WTC11 (cell line): ENCODE data around the gene MED23. TPM values are rescaled to one million over a fixed set of nuclear protein-coding genes. Genes with fewer than 3 reads are reported as not detected.

Experiments used
- ATAC-seq: fragments of 200-7000 bp; cut with Tn5 transposase; 2 replicates; pipeline ENCODE4 v1.10.0; 2021; ENCODE audit warnings: mild to moderate bottlenecking, moderate library complexity
- CTCF ChIA-PET: fragments of 300-600 bp; sonication (Branson Sonifier 250); formaldehyde crosslinking; loops from one replicate; lab custom pipeline; 2021; ENCODE audit warnings: antibody characterized with exemption; lab: Charles Lee
- POLR2A ChIA-PET: fragments of 350-600 bp; sonication (Branson Sonifier 250); formaldehyde crosslinking; loops from one replicate; lab custom pipeline; 2021; ENCODE audit warnings: antibody characterized with exemption; lab: Charles Lee
- DNase-seq: peaks from one replicate; pipeline ENCODE4 v3.0.0; 2021; ENCODE audit warnings: low spot score
- H3K27ac Mint-ChIP-seq: 2 replicates; pipeline ENCODE4 v1.8.0; 2021; ENCODE audit warnings: mixed read lengths
- H3K27me3 Mint-ChIP-seq: 2 replicates; pipeline ENCODE4 v1.8.0; 2021; ENCODE audit warnings: low read depth, mild to moderate bottlenecking, moderate library complexity, mixed read lengths
- H3K36me3 Mint-ChIP-seq: 2 replicates; pipeline ENCODE4 v1.8.0; 2021; ENCODE audit warnings: mixed read lengths
- H3K4me1 Mint-ChIP-seq: 2 replicates; pipeline ENCODE4 v1.8.0; 2022; ENCODE audit warnings: mixed read lengths
- H3K4me3 Mint-ChIP-seq: 2 replicates; pipeline ENCODE4 v1.8.0; 2021; ENCODE audit warnings: mild to moderate bottlenecking, moderate library complexity, mixed read lengths
- H3K9me3 Mint-ChIP-seq: 2 replicates; pipeline ENCODE4 v1.8.0; 2021; ENCODE audit warnings: mixed read lengths
- CBFB ChIP-seq: sonication (generic); formaldehyde crosslinking; IDR thresholded peaks from 2 replicates; pipeline ENCODE4 v1.8.1; 2022; ENCODE audit warnings: mild to moderate bottlenecking, low read depth, missing genetic modification reagents
- EMX1 ChIP-seq: fragments of 250-450 bp; sonication (Bioruptor Pico); IDR thresholded peaks from 2 replicates; pipeline ENCODE4 v1.8.0; 2021; ENCODE audit warnings: mild to moderate bottlenecking
- ETV6 ChIP-seq: sonication (generic); formaldehyde crosslinking; IDR thresholded peaks from 2 replicates; pipeline ENCODE4 v1.8.1; 2022; ENCODE audit warnings: mild to moderate bottlenecking, missing genetic modification reagents
- NFATC4 ChIP-seq: fragments of 250-450 bp; sonication (Bioruptor Pico); IDR thresholded peaks from 2 replicates; pipeline ENCODE4 v1.9.0; 2021; ENCODE audit warnings: mild to moderate bottlenecking
- SMAD3 ChIP-seq: sonication (generic); formaldehyde crosslinking; IDR thresholded peaks from 2 replicates; pipeline ENCODE4 v1.8.0; 2022; ENCODE audit warnings: missing genetic modification reagents, mild to moderate bottlenecking, borderline replicate concordance
- SOX15 ChIP-seq: fragments of 250-450 bp; sonication (Bioruptor Pico); IDR thresholded peaks from 2 replicates; pipeline ENCODE4 v1.9.0; 2021; ENCODE audit warnings: mild to moderate bottlenecking
- SP1 ChIP-seq: sonication (generic); formaldehyde crosslinking; conservative IDR thresholded peaks from 2 replicates; pipeline ENCODE4 v1.8.1; 2022; ENCODE audit warnings: missing genetic modification reagents
- TEAD4 ChIP-seq: sonication (generic); formaldehyde crosslinking; IDR thresholded peaks from 2 replicates; pipeline ENCODE4 v1.8.0; 2022; ENCODE audit warnings: mild to moderate bottlenecking, missing genetic modification reagents
- ZNF219 ChIP-seq: sonication (generic); formaldehyde crosslinking; IDR thresholded peaks from 2 replicates; pipeline ENCODE4 v1.8.0; 2023; ENCODE audit warnings: missing genetic modification reagents, mild to moderate bottlenecking, borderline replicate concordance
- ZNF232 ChIP-seq: sonication (generic); formaldehyde crosslinking; IDR thresholded peaks from 2 replicates; pipeline ENCODE4 v1.8.0; 2022; ENCODE audit warnings: mild to moderate bottlenecking, missing genetic modification reagents
- ZNF416 ChIP-seq: fragments of 250-450 bp; sonication (Bioruptor Pico); IDR thresholded peaks from 2 replicates; pipeline ENCODE4 v1.9.0; 2021; ENCODE audit warnings: mild to moderate bottlenecking, inconsistent platforms
- ZNF423 ChIP-seq: fragments of 250-450 bp; sonication (Bioruptor Pico); IDR thresholded peaks from 2 replicates; pipeline ENCODE4 v2.1.2; 2022; ENCODE audit warnings: mild to moderate bottlenecking, moderate library complexity
- total RNA-seq: library from RNA; stranded (reverse); gene quantifications from 3 replicates; pipeline ENCODE4 v1.2.3, GENCODE V29; 2021
- TF ChIP-seq, protein P1 (sequence below): sonication (generic); formaldehyde crosslinking; IDR thresholded peaks from 2 replicates; pipeline ENCODE4 v1.8.0; 2022; ENCODE audit warnings: missing genetic modification reagents
- TF ChIP-seq, protein P2 (sequence below): fragments of 250-450 bp; sonication (Bioruptor Pico); IDR thresholded peaks from 2 replicates; pipeline ENCODE4 v1.9.0; 2021; ENCODE audit warnings: mild to moderate bottlenecking

The MED23 gene
- total RNA-seq, 1 experiment from 2014 or later = 19.0 TPM

DNA sequence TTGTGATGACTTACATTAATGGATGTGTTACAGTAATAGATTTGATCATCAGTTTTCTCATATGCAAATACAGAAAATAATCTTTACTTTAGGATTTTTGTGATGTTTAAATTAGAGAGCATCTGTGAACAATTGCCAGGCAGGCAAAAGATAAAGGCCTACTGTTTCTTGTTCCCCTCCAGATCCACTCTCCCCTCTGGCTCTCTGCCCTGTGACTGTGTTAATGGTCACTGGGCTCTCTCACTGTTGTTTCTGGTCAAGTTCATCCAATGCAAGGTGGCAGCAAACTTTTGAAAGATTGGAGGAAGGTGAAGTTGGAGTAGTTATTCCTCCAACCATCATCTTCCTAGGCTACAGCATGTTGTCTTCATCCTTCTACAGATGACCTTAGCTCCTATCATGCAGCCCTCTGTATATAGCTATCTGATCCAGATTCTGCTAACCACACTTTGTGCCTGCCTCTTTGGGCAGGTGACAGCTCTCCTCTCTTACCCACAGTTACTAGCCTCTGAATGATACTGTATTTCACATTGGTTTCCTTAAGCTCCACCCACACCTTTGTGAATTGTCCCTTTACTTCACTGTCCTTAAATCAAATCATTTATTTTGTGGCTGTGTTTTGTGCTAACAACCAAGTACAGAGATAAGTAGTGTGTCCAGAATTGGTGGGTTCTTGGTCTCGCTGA is 103.9 kb downstream of the MED23 start:
- ATAC-seq (no peak), DNase-seq (no peak)
- TF ChIP-seq ZNF416 (CRISPR knock-in tag) (no peak), SOX15 (CRISPR knock-in tag) (no peak), ZNF423 (CRISPR knock-in tag) (no peak), ETV6 (CRISPR knock-in tag) (no peak), CBFB (CRISPR knock-in tag) (no peak), SP1 (CRISPR knock-in tag) (no peak), SMAD3 (CRISPR knock-in tag) (no peak), ZNF219 (CRISPR knock-in tag) (no peak), EMX1 (CRISPR knock-in tag) (no peak), NFATC4 (CRISPR knock-in tag) (no peak), ZNF232 (CRISPR knock-in tag) (no peak), TEAD4 (CRISPR knock-in tag) (no peak)
- TF ChIP-seq, protein P1, sequence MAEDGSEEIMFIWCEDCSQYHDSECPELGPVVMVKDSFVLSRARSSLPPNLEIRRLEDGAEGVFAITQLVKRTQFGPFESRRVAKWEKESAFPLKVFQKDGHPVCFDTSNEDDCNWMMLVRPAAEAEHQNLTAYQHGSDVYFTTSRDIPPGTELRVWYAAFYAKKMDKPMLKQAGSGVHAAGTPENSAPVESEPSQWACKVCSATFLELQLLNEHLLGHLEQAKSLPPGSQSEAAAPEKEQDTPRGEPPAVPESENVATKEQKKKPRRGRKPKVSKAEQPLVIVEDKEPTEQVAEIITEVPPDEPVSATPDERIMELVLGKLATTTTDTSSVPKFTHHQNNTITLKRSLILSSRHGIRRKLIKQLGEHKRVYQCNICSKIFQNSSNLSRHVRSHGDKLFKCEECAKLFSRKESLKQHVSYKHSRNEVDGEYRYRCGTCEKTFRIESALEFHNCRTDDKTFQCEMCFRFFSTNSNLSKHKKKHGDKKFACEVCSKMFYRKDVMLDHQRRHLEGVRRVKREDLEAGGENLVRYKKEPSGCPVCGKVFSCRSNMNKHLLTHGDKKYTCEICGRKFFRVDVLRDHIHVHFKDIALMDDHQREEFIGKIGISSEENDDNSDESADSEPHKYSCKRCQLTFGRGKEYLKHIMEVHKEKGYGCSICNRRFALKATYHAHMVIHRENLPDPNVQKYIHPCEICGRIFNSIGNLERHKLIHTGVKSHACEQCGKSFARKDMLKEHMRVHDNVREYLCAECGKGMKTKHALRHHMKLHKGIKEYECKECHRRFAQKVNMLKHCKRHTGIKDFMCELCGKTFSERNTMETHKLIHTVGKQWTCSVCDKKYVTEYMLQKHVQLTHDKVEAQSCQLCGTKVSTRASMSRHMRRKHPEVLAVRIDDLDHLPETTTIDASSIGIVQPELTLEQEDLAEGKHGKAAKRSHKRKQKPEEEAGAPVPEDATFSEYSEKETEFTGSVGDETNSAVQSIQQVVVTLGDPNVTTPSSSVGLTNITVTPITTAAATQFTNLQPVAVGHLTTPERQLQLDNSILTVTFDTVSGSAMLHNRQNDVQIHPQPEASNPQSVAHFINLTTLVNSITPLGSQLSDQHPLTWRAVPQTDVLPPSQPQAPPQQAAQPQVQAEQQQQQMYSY (CRISPR knock-in tag) = no peak
- TF ChIP-seq, protein P2, sequence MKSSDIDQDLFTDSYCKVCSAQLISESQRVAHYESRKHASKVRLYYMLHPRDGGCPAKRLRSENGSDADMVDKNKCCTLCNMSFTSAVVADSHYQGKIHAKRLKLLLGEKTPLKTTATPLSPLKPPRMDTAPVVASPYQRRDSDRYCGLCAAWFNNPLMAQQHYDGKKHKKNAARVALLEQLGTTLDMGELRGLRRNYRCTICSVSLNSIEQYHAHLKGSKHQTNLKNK (CRISPR knock-in tag) = no peak
- CTCF ChIA-PET = interaction anchor here (1.2 to 1.3 kb wide), 2 partner anchors 10 to 324 kb away, joined by 3 read pairs; no protein-coding TSS in a partner anchor
- H3K27ac Mint-ChIP-seq = no peak overlapping the region
- H3K36me3 Mint-ChIP-seq = peaks cover 25% of the 10 kb centered on the region
- peaks cover 34% of the 10 kb centered on the region for H3K9me3 Mint-ChIP-seq
- H3K4me3 Mint-ChIP-seq = no peak overlapping the region
- H3K4me1 Mint-ChIP-seq = peaks cover 3% of the 10 kb centered on the region
- POLR2A ChIA-PET = no interaction called here
- peaks cover 8% of the 10 kb centered on the region for H3K27me3 Mint-ChIP-seq

Other genes starting within 250 kb of the MED23 start
- gene ARG1, start 55.0 kb downstream of the MED23 start, total RNA-seq = 0.15 to 0.53 TPM (median 0.21 TPM) in 3 replicates
- gene ENPP3, start 9.1 kb upstream of the MED23 start, total RNA-seq = 0.48 TPM in 1 of 3 replicates, not detected in the others
- gene OR2A4, start 73.2 kb upstream of the MED23 start, total RNA-seq = not detected in 3 replicates
- 0.09 TPM in 1 of 3 replicates, not detected in the others for gene CTAGE9, start 82.8 kb upstream of the MED23 start, total RNA-seq
- gene ENPP1, start 179.8 kb upstream of the MED23 start, total RNA-seq = 29.7 to 34.9 TPM (median 30.8 TPM) in 3 replicates